ENCODE results near the gene PHF3.

DNA sequence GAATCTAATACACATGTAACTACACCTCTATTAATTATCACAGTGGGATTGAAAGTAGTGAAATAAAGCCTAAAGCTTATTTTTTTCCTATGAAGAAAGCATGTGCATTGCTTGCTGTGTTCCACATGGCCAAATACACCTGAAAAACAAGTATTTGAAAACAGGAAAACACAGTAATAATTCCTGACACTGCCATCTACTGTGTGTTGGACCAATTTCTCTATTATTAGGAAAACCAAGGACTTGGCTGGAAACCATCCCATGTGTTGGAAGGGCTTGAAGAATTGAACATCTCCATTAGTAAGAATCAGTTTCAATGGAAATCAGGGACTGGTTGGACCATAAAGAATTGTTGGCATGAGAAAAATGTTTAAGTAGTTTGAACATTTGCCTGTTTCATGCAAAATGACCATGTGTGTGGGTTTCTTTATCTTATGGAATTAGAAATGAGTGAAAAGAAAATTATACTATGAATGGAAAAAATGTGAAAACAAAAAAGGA lies 124.1 kb downstream of the PHF3 start:
- TF ChIP-seq POLR2AphosphoS5 (IDR thresholded peaks at IDR 0.05; ENCODE audit: low read depth, low read length) (no peak), SIN3A (IDR thresholded peaks at IDR 0.05; ENCODE audit: borderline replicate concordance, insufficient read depth, low read length) (no peak)
